Measurements from ENCODE around the gene LYST. TPM values are rescaled to one million over a fixed set of nuclear protein-coding genes. Genes with fewer than 3 reads are reported as not detected.
A peak's percentile ranks its signal among the peaks of the same experiment; 100 is the strongest.

LYST gene
- polyA plus RNA-seq, 1 donor (not counting 4 experiments of a cell fraction or from before 2014, with no cell fraction given), result 24.7 TPM

DNA sequence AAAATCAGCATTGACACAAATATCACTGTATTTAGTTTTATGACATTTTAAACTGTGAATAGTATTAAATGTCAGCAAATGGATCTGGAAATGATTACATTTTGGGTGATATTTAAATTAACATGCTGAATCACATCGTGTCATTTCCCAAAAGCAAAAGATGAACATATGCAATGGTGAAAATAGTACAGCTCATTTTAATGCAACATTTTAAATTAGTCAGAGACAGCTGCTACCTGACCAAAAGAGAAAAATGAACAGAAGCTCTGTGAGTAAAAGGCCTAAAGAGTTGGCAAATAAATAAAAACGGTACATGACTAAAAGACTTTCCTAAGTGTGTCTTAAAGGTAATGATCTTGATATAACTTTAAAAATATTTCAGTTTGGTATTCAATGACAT lies 131.1 kb downstream of the LYST start:
- DNase-seq (ENCODE audit: low read depth, low spot score), result no peak
- Histone ChIP-seq H3K4me1 (ENCODE audit: control insufficient read depth, extremely low read depth, insufficient read depth, low read length) (peaks cover 12% of the 10 kb centered on the region), H3K36me3 (ENCODE audit: control insufficient read depth in 2 of 2, extremely low read depth in 1 of 2, insufficient read depth in 2 of 2, low read length in 2 of 2) (peaks cover 0 to 4% of the 10 kb centered on the region in 2 experiments), H3K27ac (ENCODE audit: control insufficient read depth, insufficient read depth, low read length) (no peak overlapping the region), H3K4me2 (ENCODE audit: control insufficient read depth, extremely low read depth, insufficient read depth, low read depth, low read length) (no peak overlapping the region), H3K79me2 (ENCODE audit: control insufficient read depth, insufficient read depth, low read length) (no peaks in the 10 kb centered on the region), H3K9me1 (ENCODE audit: control insufficient read depth, extremely low read depth, insufficient read depth, low read length) (no peaks in the 10 kb centered on the region), H3K9ac (ENCODE audit: control insufficient read depth, extremely low read depth, insufficient read depth, low read length) (no peak overlapping the region), H3K4me3 (ENCODE audit: control insufficient read depth in 2 of 3, extremely low read depth in 1 of 3, insufficient read depth in 2 of 3, low read depth in 1 of 3, low read length in 3 of 3) (no peak overlapping the region), H2AFZ (ENCODE audit: control insufficient read depth, low read length) (no peak overlapping the region), H3K27me3 (ENCODE audit: control insufficient read depth, extremely low read depth, insufficient read depth, low read length) (no peaks in the 10 kb centered on the region), H3K9me3 (ENCODE audit: control insufficient read depth, low read depth, low read length) (no peaks in the 10 kb centered on the region), H4K20me1 (ENCODE audit: control insufficient read depth, extremely low read depth, insufficient read depth, low read length) (no peaks in the 10 kb centered on the region)
- TF ChIP-seq, protein P1, sequence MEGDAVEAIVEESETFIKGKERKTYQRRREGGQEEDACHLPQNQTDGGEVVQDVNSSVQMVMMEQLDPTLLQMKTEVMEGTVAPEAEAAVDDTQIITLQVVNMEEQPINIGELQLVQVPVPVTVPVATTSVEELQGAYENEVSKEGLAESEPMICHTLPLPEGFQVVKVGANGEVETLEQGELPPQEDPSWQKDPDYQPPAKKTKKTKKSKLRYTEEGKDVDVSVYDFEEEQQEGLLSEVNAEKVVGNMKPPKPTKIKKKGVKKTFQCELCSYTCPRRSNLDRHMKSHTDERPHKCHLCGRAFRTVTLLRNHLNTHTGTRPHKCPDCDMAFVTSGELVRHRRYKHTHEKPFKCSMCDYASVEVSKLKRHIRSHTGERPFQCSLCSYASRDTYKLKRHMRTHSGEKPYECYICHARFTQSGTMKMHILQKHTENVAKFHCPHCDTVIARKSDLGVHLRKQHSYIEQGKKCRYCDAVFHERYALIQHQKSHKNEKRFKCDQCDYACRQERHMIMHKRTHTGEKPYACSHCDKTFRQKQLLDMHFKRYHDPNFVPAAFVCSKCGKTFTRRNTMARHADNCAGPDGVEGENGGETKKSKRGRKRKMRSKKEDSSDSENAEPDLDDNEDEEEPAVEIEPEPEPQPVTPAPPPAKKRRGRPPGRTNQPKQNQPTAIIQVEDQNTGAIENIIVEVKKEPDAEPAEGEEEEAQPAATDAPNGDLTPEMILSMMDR (optimal IDR thresholded peaks at IDR 0.05 in 1 of 3, IDR thresholded peaks at IDR 0.05 in 1 of 3, conservative IDR thresholded peaks at IDR 0.05 in 1 of 3; ENCODE audit: extremely low read depth in 1 of 3, insufficient read depth in 2 of 3, low read length in 3 of 3), result no peak
- no peak for TF ChIP-seq EZH2 (IDR thresholded peaks at IDR 0.05; ENCODE audit: low read length)
- dilution Hi-C loops (cut with MboI; ENCODE audit: extremely low pct_ligation_motif_present, low sequenced_read_pairs), result no loop called here
- FAIRE-seq, result no peak

DNA sequence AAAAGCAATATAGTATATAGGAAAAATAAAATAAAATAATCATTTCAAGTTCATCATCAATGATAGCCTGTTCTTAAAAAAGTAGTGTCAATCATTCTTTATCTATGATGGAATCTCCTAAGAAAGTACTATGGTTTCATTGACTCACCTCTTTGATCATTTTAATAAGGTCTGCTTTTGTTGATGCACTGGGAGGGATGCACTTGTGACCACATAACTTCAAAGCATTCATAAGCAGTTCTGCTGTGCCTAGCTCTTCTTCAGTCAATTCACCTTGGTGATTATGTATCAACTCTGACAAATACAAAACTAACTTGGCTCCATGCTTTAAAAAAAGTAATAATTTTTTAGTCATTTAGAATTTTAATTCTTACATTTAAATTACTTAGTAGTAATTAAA lies 132.4 kb downstream of the LYST start:
- no peaks in the 10 kb centered on the region for H3K79me2 ChIP-seq (ENCODE audit: control insufficient read depth, insufficient read depth, low read length)
- TF ChIP-seq EZH2 (IDR thresholded peaks at IDR 0.05; ENCODE audit: low read length), result no peak
- TF ChIP-seq, protein P1 (optimal IDR thresholded peaks at IDR 0.05 in 1 of 3, IDR thresholded peaks at IDR 0.05 in 1 of 3, conservative IDR thresholded peaks at IDR 0.05 in 1 of 3; ENCODE audit: extremely low read depth in 1 of 3, insufficient read depth in 2 of 3, low read length in 3 of 3), result no peak
- no peaks in the 10 kb centered on the region for H4K20me1 ChIP-seq (ENCODE audit: control insufficient read depth, extremely low read depth, insufficient read depth, low read length)
- no peak for DNase-seq (ENCODE audit: low read depth, low spot score)
- no peaks in the 10 kb centered on the region for H3K27me3 ChIP-seq (ENCODE audit: control insufficient read depth, extremely low read depth, insufficient read depth, low read length)
- no peaks in the 10 kb centered on the region for H3K9me1 ChIP-seq (ENCODE audit: control insufficient read depth, extremely low read depth, insufficient read depth, low read length)
- no peak overlapping the region for H3K4me3 ChIP-seq (ENCODE audit: control insufficient read depth in 2 of 3, extremely low read depth in 1 of 3, insufficient read depth in 2 of 3, low read depth in 1 of 3, low read length in 3 of 3)
- H3K9ac ChIP-seq (ENCODE audit: control insufficient read depth, extremely low read depth, insufficient read depth, low read length), result no peak overlapping the region
- H3K36me3 ChIP-seq (ENCODE audit: control insufficient read depth in 2 of 2, extremely low read depth in 1 of 2, insufficient read depth in 2 of 2, low read length in 2 of 2), result peaks cover 0 to 4% of the 10 kb centered on the region in 2 experiments
- no peak overlapping the region for H3K4me2 ChIP-seq (ENCODE audit: control insufficient read depth, extremely low read depth, insufficient read depth, low read depth, low read length)
- H3K4me1 ChIP-seq (ENCODE audit: control insufficient read depth, extremely low read depth, insufficient read depth, low read length), result peaks cover 5% of the 10 kb centered on the region
- dilution Hi-C loops (cut with MboI; ENCODE audit: extremely low pct_ligation_motif_present, low sequenced_read_pairs), result no loop called here
- FAIRE-seq, result peak; percentile 17
- no peak overlapping the region for H2AFZ ChIP-seq (ENCODE audit: control insufficient read depth, low read length)
- no peak overlapping the region for H3K27ac ChIP-seq (ENCODE audit: control insufficient read depth, insufficient read depth, low read length)
- no peaks in the 10 kb centered on the region for H3K9me3 ChIP-seq (ENCODE audit: control insufficient read depth, low read depth, low read length)
